Measurements from ENCODE around the gene RNLS.

The RNLS gene

DNA sequence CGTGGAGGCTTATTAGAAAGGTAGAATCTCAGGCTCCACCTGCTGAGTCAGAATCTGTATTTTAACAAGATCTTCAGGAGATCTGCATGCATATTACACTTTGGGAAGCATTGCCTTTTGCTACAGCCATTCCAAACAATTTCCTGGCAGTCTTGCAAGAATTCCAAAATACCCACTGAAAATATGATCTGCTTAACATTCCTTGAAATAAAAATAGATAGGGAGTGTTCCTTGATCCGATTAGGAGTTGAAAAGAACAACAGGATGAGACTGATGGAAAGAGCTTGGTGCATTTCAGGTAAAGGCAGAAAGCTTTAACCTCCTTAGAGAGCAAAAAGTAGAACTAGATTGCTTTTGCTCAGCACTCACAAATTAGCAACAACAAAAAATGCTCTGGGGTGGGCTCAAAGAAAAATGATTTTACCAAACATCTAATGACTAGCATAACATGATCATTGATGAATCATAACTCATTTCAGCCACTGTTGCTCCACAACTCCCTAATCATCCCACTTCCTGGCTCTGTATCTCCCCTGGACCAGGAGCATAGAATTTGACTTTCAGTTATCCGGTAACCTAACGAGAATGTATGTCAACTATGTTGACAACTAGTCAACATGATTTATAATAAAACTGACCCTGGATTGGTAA lies 115.2 kb downstream of the RNLS start:
- H3K36me3 ChIP-seq (ENCODE audit: low read length), result no peaks in the 10 kb centered on the region
- H3K79me2 ChIP-seq (ENCODE audit: insufficient read depth, low read length), result no peaks in the 10 kb centered on the region
- TF ChIP-seq, protein P1, sequence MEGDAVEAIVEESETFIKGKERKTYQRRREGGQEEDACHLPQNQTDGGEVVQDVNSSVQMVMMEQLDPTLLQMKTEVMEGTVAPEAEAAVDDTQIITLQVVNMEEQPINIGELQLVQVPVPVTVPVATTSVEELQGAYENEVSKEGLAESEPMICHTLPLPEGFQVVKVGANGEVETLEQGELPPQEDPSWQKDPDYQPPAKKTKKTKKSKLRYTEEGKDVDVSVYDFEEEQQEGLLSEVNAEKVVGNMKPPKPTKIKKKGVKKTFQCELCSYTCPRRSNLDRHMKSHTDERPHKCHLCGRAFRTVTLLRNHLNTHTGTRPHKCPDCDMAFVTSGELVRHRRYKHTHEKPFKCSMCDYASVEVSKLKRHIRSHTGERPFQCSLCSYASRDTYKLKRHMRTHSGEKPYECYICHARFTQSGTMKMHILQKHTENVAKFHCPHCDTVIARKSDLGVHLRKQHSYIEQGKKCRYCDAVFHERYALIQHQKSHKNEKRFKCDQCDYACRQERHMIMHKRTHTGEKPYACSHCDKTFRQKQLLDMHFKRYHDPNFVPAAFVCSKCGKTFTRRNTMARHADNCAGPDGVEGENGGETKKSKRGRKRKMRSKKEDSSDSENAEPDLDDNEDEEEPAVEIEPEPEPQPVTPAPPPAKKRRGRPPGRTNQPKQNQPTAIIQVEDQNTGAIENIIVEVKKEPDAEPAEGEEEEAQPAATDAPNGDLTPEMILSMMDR (IDR thresholded peaks at IDR 0.05; ENCODE audit: insufficient read depth, low read length, poor library complexity, severe bottlenecking), result no peak
- TF ChIP-seq EZH2phosphoT487 (conservative IDR thresholded peaks at IDR 0.05; ENCODE audit: low read length), result no peak
- no peak overlapping the region for H3K4me2 ChIP-seq (ENCODE audit: low read depth, low read length, poor library complexity, severe bottlenecking)
- H4K20me1 ChIP-seq (ENCODE audit: low read depth, low read length), result no peaks in the 10 kb centered on the region
- no peaks in the 10 kb centered on the region for H3F3A ChIP-seq (ENCODE audit: insufficient read depth)
- H3K4me3 ChIP-seq (ENCODE audit: insufficient read depth, low read length, poor library complexity, severe bottlenecking), result no peak overlapping the region
- no peaks in the 10 kb centered on the region for H3K9me3 ChIP-seq (ENCODE audit: insufficient read depth, low read length)
- no peaks in the 10 kb centered on the region for H3K27me3 ChIP-seq (ENCODE audit: low read length)
- H2AFZ ChIP-seq (ENCODE audit: low read depth, low read length, severe bottlenecking), result no peak overlapping the region
- H3K9me2 ChIP-seq (replicated peaks; ENCODE audit: insufficient read depth, low read length), result no peaks in the 10 kb centered on the region
- H3K27ac ChIP-seq (ENCODE audit: low read depth, low read length), result no peak overlapping the region
- H3K9ac ChIP-seq (ENCODE audit: low read length), result no peak overlapping the region

DNA sequence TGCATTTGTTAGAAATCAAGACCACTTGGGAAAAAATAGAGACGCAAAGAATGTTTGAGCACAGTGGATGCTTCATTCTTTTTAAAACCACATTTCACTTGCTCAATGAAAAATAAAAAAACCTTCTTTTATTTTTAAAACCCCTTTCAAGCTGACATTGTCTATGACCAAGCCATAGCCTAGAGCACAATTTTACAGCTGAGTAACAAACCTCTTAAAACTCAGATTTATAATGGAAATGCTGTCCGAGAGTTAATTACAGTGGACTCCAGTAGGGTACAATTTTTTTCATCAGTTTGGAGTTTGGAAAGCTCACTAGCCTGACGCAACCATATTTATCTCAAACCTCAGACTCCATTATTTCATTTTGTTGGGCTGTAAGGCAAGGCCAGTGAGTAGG lies 116.3 kb downstream of the RNLS start:
- Histone ChIP-seq H3F3A (ENCODE audit: insufficient read depth) (no peaks in the 10 kb centered on the region), H3K9ac (ENCODE audit: low read length) (no peak overlapping the region), H3K36me3 (ENCODE audit: low read length) (no peaks in the 10 kb centered on the region), H2AFZ (ENCODE audit: low read depth, low read length, severe bottlenecking) (no peak overlapping the region), H4K20me1 (ENCODE audit: low read depth, low read length) (no peaks in the 10 kb centered on the region), H3K9me2 (replicated peaks; ENCODE audit: insufficient read depth, low read length) (no peaks in the 10 kb centered on the region), H3K9me3 (ENCODE audit: insufficient read depth, low read length) (no peaks in the 10 kb centered on the region), H3K4me3 (ENCODE audit: insufficient read depth, low read length, poor library complexity, severe bottlenecking) (no peak overlapping the region), H3K79me2 (ENCODE audit: insufficient read depth, low read length) (no peaks in the 10 kb centered on the region), H3K27me3 (ENCODE audit: low read length) (no peaks in the 10 kb centered on the region), H3K4me2 (ENCODE audit: low read depth, low read length, poor library complexity, severe bottlenecking) (no peak overlapping the region), H3K27ac (ENCODE audit: low read depth, low read length) (no peak overlapping the region)
- TF ChIP-seq, protein P1 (IDR thresholded peaks at IDR 0.05; ENCODE audit: insufficient read depth, low read length, poor library complexity, severe bottlenecking), result no peak

DNA sequence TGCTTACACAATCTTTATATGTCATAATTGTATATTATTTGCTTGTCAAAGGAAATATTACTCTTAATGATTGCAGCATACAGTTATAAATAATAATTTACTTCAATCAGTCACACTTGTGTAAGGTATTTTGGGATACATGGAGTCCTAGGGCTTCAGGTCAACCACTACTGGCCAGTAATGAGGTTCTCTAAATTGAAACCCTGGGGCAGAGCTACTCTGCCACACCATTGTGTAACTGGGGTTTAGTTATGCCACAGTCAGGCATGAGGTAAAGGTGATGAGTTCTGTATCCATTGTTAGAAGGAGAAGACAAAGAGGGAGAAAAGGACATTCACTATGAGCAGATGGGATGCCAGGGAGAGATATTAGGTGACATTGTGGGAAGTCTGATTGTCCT lies 117.4 kb downstream of the RNLS start:
- Histone ChIP-seq H3K9ac (ENCODE audit: low read length) (no peak overlapping the region), H3K79me2 (ENCODE audit: insufficient read depth, low read length) (no peaks in the 10 kb centered on the region), H3K27me3 (ENCODE audit: low read length) (no peaks in the 10 kb centered on the region), H3K27ac (ENCODE audit: low read depth, low read length) (no peak overlapping the region), H3K9me3 (ENCODE audit: insufficient read depth, low read length) (no peaks in the 10 kb centered on the region), H3K4me2 (ENCODE audit: low read depth, low read length, poor library complexity, severe bottlenecking) (no peak overlapping the region), H4K20me1 (ENCODE audit: low read depth, low read length) (no peaks in the 10 kb centered on the region), H3F3A (ENCODE audit: insufficient read depth) (no peaks in the 10 kb centered on the region), H3K4me3 (ENCODE audit: insufficient read depth, low read length, poor library complexity, severe bottlenecking) (no peak overlapping the region), H2AFZ (ENCODE audit: low read depth, low read length, severe bottlenecking) (no peak overlapping the region), H3K36me3 (ENCODE audit: low read length) (no peaks in the 10 kb centered on the region), H3K9me2 (replicated peaks; ENCODE audit: insufficient read depth, low read length) (no peaks in the 10 kb centered on the region)
- no peak for TF ChIP-seq EZH2phosphoT487 (conservative IDR thresholded peaks at IDR 0.05; ENCODE audit: low read length)
- TF ChIP-seq, protein P1 (IDR thresholded peaks at IDR 0.05; ENCODE audit: insufficient read depth, low read length, poor library complexity, severe bottlenecking), result no peak
